Esophagus muscularis mucosa (tissue), 4 donors: ENCODE data around the gene IFFO2.

Experiments
- EP300 ChIP-seq: sonication (generic); formaldehyde crosslinking; IDR thresholded peaks from one replicate; pipeline ENCODE4 v1.6.1; 2017; ENCODE audit warnings: antibody characterized with exemption
- POLR2AphosphoS5 ChIP-seq, 2 donors: sonication (generic); formaldehyde crosslinking; IDR thresholded peaks; one replicate each; pipeline ENCODE4 v1.6.1; 2017; ENCODE audit warnings: antibody characterized with exemption in 2 of 2
- TF ChIP-seq, protein P1 (sequence below), 3 experiments: fragments of 200-600 bp in 2 of 3; fragments of 450-650 bp in 1 of 3; sonication (generic) in 2 of 3; IDR thresholded peaks; one replicate each; pipeline ENCODE4 v1.5.1; 2017 to 2019; ENCODE audit warnings: antibody characterized with exemption in 3 of 3, mild to moderate bottlenecking in 2 of 3, moderate library complexity in 1 of 3

DNA sequence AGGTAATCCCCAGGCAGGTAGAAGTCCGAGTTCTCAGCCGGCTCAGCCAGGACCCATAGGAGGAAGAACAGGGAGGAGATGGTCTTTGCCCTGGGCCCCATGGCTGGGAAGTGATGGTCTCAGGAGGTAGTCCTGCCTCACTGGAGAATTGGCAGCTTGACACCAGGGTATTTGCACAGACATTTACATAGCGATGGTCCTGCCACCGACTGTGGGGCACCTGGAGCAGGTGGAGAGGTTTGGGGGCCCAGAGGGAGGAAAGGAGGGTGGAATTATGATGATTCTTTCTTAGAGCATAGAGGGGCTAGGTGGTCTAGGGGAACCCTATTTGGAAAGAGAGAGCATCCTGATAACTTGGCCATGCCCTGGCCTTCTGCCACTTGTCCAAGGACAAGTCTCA lies 96.9 kb downstream of the IFFO2 start, which contains the start of gene TAS1R2:
- TF ChIP-seq, protein P1, sequence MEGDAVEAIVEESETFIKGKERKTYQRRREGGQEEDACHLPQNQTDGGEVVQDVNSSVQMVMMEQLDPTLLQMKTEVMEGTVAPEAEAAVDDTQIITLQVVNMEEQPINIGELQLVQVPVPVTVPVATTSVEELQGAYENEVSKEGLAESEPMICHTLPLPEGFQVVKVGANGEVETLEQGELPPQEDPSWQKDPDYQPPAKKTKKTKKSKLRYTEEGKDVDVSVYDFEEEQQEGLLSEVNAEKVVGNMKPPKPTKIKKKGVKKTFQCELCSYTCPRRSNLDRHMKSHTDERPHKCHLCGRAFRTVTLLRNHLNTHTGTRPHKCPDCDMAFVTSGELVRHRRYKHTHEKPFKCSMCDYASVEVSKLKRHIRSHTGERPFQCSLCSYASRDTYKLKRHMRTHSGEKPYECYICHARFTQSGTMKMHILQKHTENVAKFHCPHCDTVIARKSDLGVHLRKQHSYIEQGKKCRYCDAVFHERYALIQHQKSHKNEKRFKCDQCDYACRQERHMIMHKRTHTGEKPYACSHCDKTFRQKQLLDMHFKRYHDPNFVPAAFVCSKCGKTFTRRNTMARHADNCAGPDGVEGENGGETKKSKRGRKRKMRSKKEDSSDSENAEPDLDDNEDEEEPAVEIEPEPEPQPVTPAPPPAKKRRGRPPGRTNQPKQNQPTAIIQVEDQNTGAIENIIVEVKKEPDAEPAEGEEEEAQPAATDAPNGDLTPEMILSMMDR (IDR thresholded peaks at IDR 0.05), result no peak
- TF ChIP-seq POLR2AphosphoS5 (IDR thresholded peaks at IDR 0.05), result no peak
- TF ChIP-seq EP300, result no peak
